Measurements from ENCODE around the gene BLM. TPM values are rescaled to one million over a fixed set of nuclear protein-coding genes. Genes with fewer than 3 reads are reported as not detected.

BLM gene
- total and polyA plus RNA-seq, 2 of the 8 experiments (the other 6 are each of a cell fraction or from before 2014, with no cell fraction given) = 15.2 to 46.7 TPM

GRCh38 chr15:90729261-90729660 lies 12.1 kb downstream of the BLM start:
- Histone ChIP-seq H2BK20ac (ENCODE audit: low read length) (no peak overlapping the region), H3K27me3 (replicated peaks in 1 of 4; ENCODE audit: control insufficient read depth in 3 of 4, extremely low read depth in 1 of 4, insufficient read depth in 3 of 4, low read length in 3 of 4) (no peaks in the 10 kb centered on the region), H3K56ac (replicated peaks; ENCODE audit: insufficient read length, low read depth, low read length) (no peak overlapping the region), H3K23me2 (ENCODE audit: low read depth, low read length) (no peaks in the 10 kb centered on the region), H4K20me1 (replicated peaks in 1 of 2; ENCODE audit: control insufficient read depth in 1 of 2, insufficient read depth in 2 of 2, low read length in 2 of 2) (peaks cover 0 to 4% of the 10 kb centered on the region in 2 experiments), H3K9ac (replicated peaks in 1 of 4; ENCODE audit: extremely low read depth in 1 of 4, low read depth in 3 of 4, low read length in 3 of 4) (0 out of 7 replicates have a peak overlapping the region, but pooled peaks of 1 of the 4 experiments have one; percentile 4), H4K5ac (ENCODE audit: insufficient read length, low read depth, low read length) (no peak overlapping the region), H2BK120ac (replicated peaks; ENCODE audit: low read depth, low read length) (no peak overlapping the region), H4K91ac (replicated peaks; ENCODE audit: insufficient read length, low read length) (no peak overlapping the region), H3K4me3 (ENCODE audit: extremely low read depth in 1 of 4, insufficient read depth in 2 of 4, low read depth in 3 of 4, low read length in 4 of 4) (no peak overlapping the region), H3K23ac (ENCODE audit: insufficient read length) (no peak overlapping the region), H3K18ac (ENCODE audit: extremely low read depth, low read length) (no peak overlapping the region), H4K8ac (ENCODE audit: extremely low read depth, insufficient read depth, low read length) (no peak overlapping the region), H3K9me3 (ENCODE audit: insufficient read depth in 2 of 2, low read depth in 1 of 2, low read length in 1 of 2) (no peaks in the 10 kb centered on the region), H3K4me2 (ENCODE audit: insufficient read depth in 1 of 2, low read depth in 2 of 2, low read length in 2 of 2) (no peak overlapping the region), H3K4me1 (replicated peaks in 1 of 4; ENCODE audit: control insufficient read depth in 3 of 4, insufficient read depth in 4 of 4, low read length in 3 of 4) (no peaks in the 10 kb centered on the region), H3K27ac (ENCODE audit: low read depth, low read length) (no peak overlapping the region), H2AK5ac (ENCODE audit: low read depth, low read length) (no peak overlapping the region), H2AFZ (ENCODE audit: low read length) (no peak overlapping the region), H2BK12ac (ENCODE audit: low read depth, low read length) (no peak overlapping the region), H3K36me3 (ENCODE audit: control insufficient read depth in 2 of 4, insufficient read depth in 4 of 4, low read length in 3 of 4) (peaks cover 1 to 19% (median 7%) of the 10 kb centered on the region in 4 experiments; a peak in 7 of 8 replicates), H3K4ac (replicated peaks; ENCODE audit: insufficient read length, low read depth, low read length) (no peak overlapping the region), H2BK5ac (ENCODE audit: low read depth, low read length) (no peak overlapping the region), H2BK15ac (ENCODE audit: low read length) (no peak overlapping the region), H3K14ac (ENCODE audit: insufficient read length) (no peak overlapping the region), H3K79me2 (ENCODE audit: control insufficient read depth in 1 of 2, insufficient read depth in 2 of 2, low read length in 2 of 2) (peaks cover 3 to 78% of the 10 kb centered on the region in 2 experiments; a peak in 2 of 4 replicates), H3K79me1 (ENCODE audit: low read depth, low read length) (no peaks in the 10 kb centered on the region; the same call in 1 of the 2 replicates)
- FAIRE-seq = no peak
- no peak for DNase-seq (ENCODE audit: low read depth in 1 of 2, low spot score in 2 of 2)
- ChIA-PET POLR2A (ENCODE audit: partially characterized antibody) (interaction anchor here (1.0 to 1.3 kb wide), 3 partner anchors 9 to 28 kb away, joined by 3 read pairs; no protein-coding TSS in a partner anchor), CTCF (ENCODE audit: partially characterized antibody) (interaction anchor here (0.8 to 1.4 kb wide), 3 partner anchors 86 to 205 kb away, joined by 3 to 4 read pairs (median 3); no protein-coding TSS in a partner anchor)
- WGBS, 2 experiments (ENCODE audit: extremely low coverage in 1 of 2, insufficient coverage in 1 of 2, insufficient read length in 1 of 2, insufficient replicate concordance in 2 of 2, low coverage in 1 of 2, low lambda C conversion rate in 2 of 2, missing lambda C conversion rate in 1 of 2) = 84% methylated on average over 3 of the region's 3 CpGs; no CpG with 5 or more reads in 1 of the 2 experiments
- TF ChIP-seq SAP30 (IDR thresholded peaks at IDR 0.05; ENCODE audit: insufficient read depth, insufficient replicate concordance, low read length) = no peak
- TF ChIP-seq TCF12 (IDR thresholded peaks at IDR 0.05; ENCODE audit: low read depth, low read length) = no peak
- no peak for TF ChIP-seq ATF2 (IDR thresholded peaks at IDR 0.05; ENCODE audit: low read length)
- TF ChIP-seq GTF2F1 (IDR thresholded peaks at IDR 0.05; ENCODE audit: borderline replicate concordance, low read depth, low read length) = no peak
- no peak for TF ChIP-seq YY1 (IDR thresholded peaks at IDR 0.05; ENCODE audit: low read depth, low read length)
- TF ChIP-seq MAFK (IDR thresholded peaks at IDR 0.05; ENCODE audit: low read depth, low read length) = no peak
- TF ChIP-seq RBBP5 (IDR thresholded peaks at IDR 0.05; ENCODE audit: borderline replicate concordance, low read depth, low read length) = no peak
- TF ChIP-seq KDM4A (IDR thresholded peaks at IDR 0.05; ENCODE audit: low read depth, low read length, severe bottlenecking) = no peak
- no peak for TF ChIP-seq CBX8 (IDR thresholded peaks at IDR 0.05; ENCODE audit: borderline replicate concordance, low read depth, low read length)
- no peak for TF ChIP-seq POU5F1 (IDR thresholded peaks at IDR 0.05; ENCODE audit: low read depth, low read length)
- no peak for TF ChIP-seq KDM5A (IDR thresholded peaks at IDR 0.05; ENCODE audit: low read length)
- no peak for TF ChIP-seq BACH1 (IDR thresholded peaks at IDR 0.05; ENCODE audit: low read length)
- TF ChIP-seq CHD2 (IDR thresholded peaks at IDR 0.05; ENCODE audit: low read length) = no peak

All from H1 (cell line).